Lung (tissue), 12 donors: ENCODE results near the gene MNX1. TPM values are rescaled to one million over a fixed set of nuclear protein-coding genes. Genes with fewer than 3 reads are reported as not detected.

ENCODE experiments used
- ATAC-seq: fragments of 200-7000 bp; cut with Tn5 transposase; one replicate; pipeline ENCODE4 v1.9.1; 2020; ENCODE audit warnings: moderate number of reproducible peaks; ENCODE audit not compliant: insufficient read depth, low FRiP score
- DNase-seq, 3 donors: peaks; one replicate each; pipeline ENCODE4 v3.0.0-alpha.2; 2013 to 2017
- H3K27ac ChIP-seq, 2 donors: one replicate each; pipeline ENCODE4 v1.5.1; 2013; ENCODE audit warnings: mild to moderate bottlenecking in 2 of 2, moderate library complexity in 2 of 2, control low read depth in 1 of 2, inconsistent platforms in 1 of 2, low read depth in 1 of 2, low read length in 1 of 2
- H3K27me3 ChIP-seq, 3 donors: one replicate each; pipeline ENCODE4 v1.5.1; 2013; ENCODE audit warnings: low read length in 2 of 3; ENCODE audit not compliant: control insufficient read depth in 3 of 3, insufficient read depth in 3 of 3
- H3K36me3 ChIP-seq, 4 donors: one replicate each; pipeline ENCODE4 v1.5.1; 2013; ENCODE audit warnings: low read length in 4 of 4, mild to moderate bottlenecking in 1 of 4, moderate library complexity in 1 of 4; ENCODE audit not compliant: control insufficient read depth in 4 of 4, insufficient read depth in 4 of 4
- H3K4me1 ChIP-seq, 5 donors: one replicate each; pipeline ENCODE4 v1.5.1; 2013; ENCODE audit warnings: low read length in 5 of 5, mild to moderate bottlenecking in 2 of 5, moderate library complexity in 1 of 5; ENCODE audit not compliant: control insufficient read depth in 5 of 5, insufficient read depth in 5 of 5
- H3K4me3 ChIP-seq: one replicate; pipeline ENCODE4 v1.5.1; 2013; ENCODE audit warnings: mild to moderate bottlenecking, control low read depth, moderate library complexity
- H3K9ac ChIP-seq, 2 donors: one replicate each; pipeline ENCODE4 v1.5.1; 2013; ENCODE audit warnings: low read length in 2 of 2, control low read depth in 1 of 2; ENCODE audit not compliant: insufficient read depth in 1 of 2
- H3K9me3 ChIP-seq, 4 donors: one replicate each; pipeline ENCODE4 v1.5.1; 2013; ENCODE audit warnings: low read length in 3 of 4, mild to moderate bottlenecking in 1 of 4, moderate library complexity in 1 of 4; ENCODE audit not compliant: control insufficient read depth in 4 of 4, insufficient read depth in 3 of 4
- CTCF ChIP-seq: IDR thresholded peaks from 2 replicates; pipeline ENCODE4 v1.5.1; 2012; ENCODE audit warnings: mild to moderate bottlenecking; ENCODE audit errors: control extremely low read depth, extremely low read depth
- WGBS, 2 donors: extraction: QIAGEN DNeasy Blood & Tissue Kit; methylation state at CpG; one replicate each; pipeline ENCODE4 v1.1.7; 2013; 5-methylcytosine and 5-hydroxymethylcytosine counted together
- polyA plus RNA-seq, 2 donors: library from polyadenylated mRNA; stranded (reverse); fragments of 200-250 nt; gene quantifications; one replicate each; pipeline ENCODE4 v1.2.1, GENCODE V29; 2013
- total RNA-seq, 2 donors: library from RNA; depleted of rRNA in 1 of 2; stranded (reverse); fragments of >200 nt in 1 of 2; gene quantifications; one replicate each; pipeline ENCODE4 v1.2.1, GENCODE V29; 2014 to 2021
- donor health status: control.
- donor health status: control.
- donor health status: Bipolar disorder and iron deficiency.
- donor health status: healthy.
- donor health status: DM: yes; HTN: yes; CAD: no.

Gene MNX1
- total and polyA plus RNA-seq, 4 donors: 0.10 to 1.4 TPM; not detected in 2

GRCh38 chr7:157021071-157021870 is 10.8 kb upstream of the MNX1 start:
- DNase-seq: no peak
- no peak overlapping the region for H3K4me3 ChIP-seq
- H3K36me3 ChIP-seq: no peaks in the 10 kb centered on the region
- H3K9me3 ChIP-seq: peaks cover 0 to 8% (median 0%) of the 10 kb centered on the region in 4 donors
- H3K9ac ChIP-seq: no peak overlapping the region
- TF ChIP-seq CTCF: no peak
- ATAC-seq: no peak
- H3K27ac ChIP-seq: no peak overlapping the region
- peaks cover 34 to 91% (median 85%) of the 10 kb centered on the region in 3 donors for H3K27me3 ChIP-seq
- peaks cover 0 to 11% (median 5%) of the 10 kb centered on the region in 5 donors for H3K4me1 ChIP-seq
- WGBS, 2 donors: 2 to 3% methylated on average over 60 to 84 of the region's 84 CpGs

GRCh38 chr7:157020514-157021070 is 10.1 kb upstream of the MNX1 start:
- Histone ChIP-seq H3K9me3 (peaks cover 0 to 8% (median 0%) of the 10 kb centered on the region in 4 donors), H3K27ac (no peak overlapping the region), H3K27me3 (peaks cover 40 to 91% (median 87%) of the 10 kb centered on the region in 3 donors), H3K9ac (no peak overlapping the region), H3K36me3 (no peaks in the 10 kb centered on the region), H3K4me1 (peaks cover 0 to 11% (median 5%) of the 10 kb centered on the region in 5 donors), H3K4me3 (no peak overlapping the region)
- DNase-seq: no peak
- WGBS, 2 donors: 3 to 8% methylated on average over 38 of the region's 38 CpGs
- no peak for ATAC-seq
- no peak for TF ChIP-seq CTCF

GRCh38 chr7:157019718-157020451 is 9.4 kb upstream of the MNX1 start:
- 9 to 11% methylated on average over 25 of the region's 25 CpGs for WGBS, 2 donors
- Histone ChIP-seq H3K27me3 (peaks cover 40 to 91% (median 87%) of the 10 kb centered on the region in 3 donors), H3K36me3 (no peaks in the 10 kb centered on the region), H3K9ac (no peak overlapping the region), H3K4me1 (peaks cover 0 to 11% (median 5%) of the 10 kb centered on the region in 5 donors), H3K9me3 (peaks cover 0 to 8% (median 0%) of the 10 kb centered on the region in 4 donors), H3K4me3 (no peak overlapping the region), H3K27ac (no peak overlapping the region)
- no peak for ATAC-seq
- no peak for DNase-seq
- TF ChIP-seq CTCF: no peak
